Kidney (tissue), 14 donors: ENCODE data around the gene MYT1. TPM values are rescaled to one million over a fixed set of nuclear protein-coding genes. Genes with fewer than 3 reads are reported as not detected.

Source experiments
- DNase-seq, 5 donors: peaks; one replicate each; pipeline ENCODE4 v3.0.0-alpha.2; 2013 to 2020
- FAIRE-seq: peaks from 2 replicates; lab custom pipeline; 2012; peaks lifted over from hg19 to GRCh38; lab: Jason Lieb, UNC
- H3K27ac ChIP-seq, 2 donors: one replicate each; pipeline ENCODE4 v1.7.0; 2013; ENCODE audit warnings: low read depth in 2 of 2, low read length in 2 of 2, inconsistent platforms in 1 of 2
- H3K27me3 ChIP-seq: one replicate; pipeline ENCODE4 v1.7.1; 2013; ENCODE audit warnings: low read length, inconsistent platforms; ENCODE audit not compliant: control insufficient read depth, insufficient read depth
- H3K36me3 ChIP-seq, 3 donors: one replicate each; pipeline versions ENCODE4 v1.7.0 to v1.7.1; 2013; ENCODE audit warnings: low read length in 3 of 3, control low read depth in 1 of 3, inconsistent platforms in 1 of 3; ENCODE audit not compliant: insufficient read depth in 3 of 3, control insufficient read depth in 2 of 3
- H3K4me1 ChIP-seq, 3 donors: one replicate each; pipeline versions ENCODE4 v1.7.0 to v1.7.1; 2013; ENCODE audit warnings: low read length in 3 of 3, inconsistent platforms in 1 of 3, low read depth in 1 of 3; ENCODE audit not compliant: control insufficient read depth in 2 of 3, insufficient read depth in 2 of 3
- H3K4me3 ChIP-seq, 3 donors: one replicate each; pipeline versions ENCODE4 v1.7.0 to v1.8.1; 2013; ENCODE audit warnings: low read length in 3 of 3, control low read depth in 1 of 3, inconsistent platforms in 1 of 3
- H3K9ac ChIP-seq, 3 donors: one replicate each; pipeline versions ENCODE4 v1.7.0 to v1.7.1; 2013; ENCODE audit warnings: low read length in 3 of 3, control low read depth in 1 of 3, inconsistent platforms in 1 of 3
- H3K9me3 ChIP-seq, 3 donors: one replicate each; pipeline versions ENCODE4 v1.7.0 to v1.7.1; 2013; ENCODE audit warnings: low read length in 3 of 3, control low read depth in 1 of 3, inconsistent platforms in 1 of 3; ENCODE audit not compliant: control insufficient read depth in 2 of 3, insufficient read depth in 1 of 3
- intact Hi-C: fragments of 100-400 bp; cut with DNase I; formaldehyde crosslinking; loops from one replicate; pipeline ENCODE4 v1.11.1; 2022
- polyA plus RNA-seq: library from polyadenylated mRNA; stranded (reverse); fragments of 350-450 nt; fragmentation: Illumina TruSeq; extraction: RNeasy Lipid Tissue Mini Kit (QIAGEN cat#74804); gene quantifications from one replicate; pipeline ENCODE4 v1.2.3, GENCODE V29; 2014; ENCODE audit warnings: low read depth, low replicate concordance; ENCODE audit not compliant: insufficient read depth
- total RNA-seq: library from RNA; stranded (reverse); fragmentation: NEBNext Ultra II Directional; extraction: Animal tissue kit (Norgen Biotek cat#: 25700); gene quantifications from one replicate; pipeline ENCODE4 v1.2.1, GENCODE V29; 2021
- TF ChIP-seq, protein P1 (sequence below): IDR thresholded peaks from 3 replicates; pipeline ENCODE4 v1.5.1; 2012; ENCODE audit warnings: mild to moderate bottlenecking, moderate library complexity, borderline replicate concordance; ENCODE audit not compliant: insufficient read depth; ENCODE audit errors: extremely low read depth
- donor health status: control.
- donor health status: control.
- donor health status: control.
- donor health status: control.
- donor health status: control.
- donor health status: DM: yes; HTN: yes; CAD: no.
- donor health status: Normal renal cell carcinoma (clear cell type).

Gene MYT1
- total and polyA plus RNA-seq, 2 donors from 2014 or later, result not detected

GRCh38 chr20:64182146-64182865 lies 18.1 kb downstream of the MYT1 start:
- Histone ChIP-seq H3K27me3 (no peaks in the 10 kb centered on the region), H3K9me3 (no peaks in the 10 kb centered on the region), H3K4me3 (no peak overlapping the region), H3K4me1 (no peaks in the 10 kb centered on the region), H3K9ac (no peak overlapping the region), H3K36me3 (no peaks in the 10 kb centered on the region), H3K27ac (no peak overlapping the region)
- DNase-seq, result peak in 1 of 5 donors; percentile 35
- FAIRE-seq, result no peak
- TF ChIP-seq, protein P1, sequence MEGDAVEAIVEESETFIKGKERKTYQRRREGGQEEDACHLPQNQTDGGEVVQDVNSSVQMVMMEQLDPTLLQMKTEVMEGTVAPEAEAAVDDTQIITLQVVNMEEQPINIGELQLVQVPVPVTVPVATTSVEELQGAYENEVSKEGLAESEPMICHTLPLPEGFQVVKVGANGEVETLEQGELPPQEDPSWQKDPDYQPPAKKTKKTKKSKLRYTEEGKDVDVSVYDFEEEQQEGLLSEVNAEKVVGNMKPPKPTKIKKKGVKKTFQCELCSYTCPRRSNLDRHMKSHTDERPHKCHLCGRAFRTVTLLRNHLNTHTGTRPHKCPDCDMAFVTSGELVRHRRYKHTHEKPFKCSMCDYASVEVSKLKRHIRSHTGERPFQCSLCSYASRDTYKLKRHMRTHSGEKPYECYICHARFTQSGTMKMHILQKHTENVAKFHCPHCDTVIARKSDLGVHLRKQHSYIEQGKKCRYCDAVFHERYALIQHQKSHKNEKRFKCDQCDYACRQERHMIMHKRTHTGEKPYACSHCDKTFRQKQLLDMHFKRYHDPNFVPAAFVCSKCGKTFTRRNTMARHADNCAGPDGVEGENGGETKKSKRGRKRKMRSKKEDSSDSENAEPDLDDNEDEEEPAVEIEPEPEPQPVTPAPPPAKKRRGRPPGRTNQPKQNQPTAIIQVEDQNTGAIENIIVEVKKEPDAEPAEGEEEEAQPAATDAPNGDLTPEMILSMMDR, result no peak
- intact Hi-C loops, result no loop called here

DNA sequence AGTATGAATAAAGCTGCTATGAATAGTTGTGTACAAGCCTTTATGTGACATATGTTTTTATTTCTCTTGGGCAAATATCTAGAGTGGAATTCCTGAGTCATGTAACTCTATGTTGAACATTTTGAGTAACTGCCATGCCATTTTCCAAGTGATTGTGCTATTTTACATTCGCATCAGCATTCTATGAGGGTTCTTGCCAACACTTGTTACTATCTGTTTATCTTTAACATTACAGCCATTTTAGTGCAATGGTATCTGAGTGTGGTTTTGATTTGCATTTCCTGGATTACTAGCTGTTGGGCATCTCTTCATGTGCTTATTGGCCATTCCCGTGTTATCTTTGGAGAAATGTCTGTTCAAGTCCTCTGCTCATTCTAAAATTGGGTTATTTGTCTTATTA lies 19.1 kb downstream of the MYT1 start:
- Histone ChIP-seq H3K9ac (no peak overlapping the region), H3K27me3 (no peaks in the 10 kb centered on the region), H3K4me3 (no peak overlapping the region), H3K4me1 (no peaks in the 10 kb centered on the region), H3K9me3 (no peaks in the 10 kb centered on the region), H3K27ac (no peak overlapping the region), H3K36me3 (no peaks in the 10 kb centered on the region)
- TF ChIP-seq, protein P1, result no peak
- intact Hi-C loops, result no loop called here
- no peak for FAIRE-seq
- DNase-seq, result no peak

DNA sequence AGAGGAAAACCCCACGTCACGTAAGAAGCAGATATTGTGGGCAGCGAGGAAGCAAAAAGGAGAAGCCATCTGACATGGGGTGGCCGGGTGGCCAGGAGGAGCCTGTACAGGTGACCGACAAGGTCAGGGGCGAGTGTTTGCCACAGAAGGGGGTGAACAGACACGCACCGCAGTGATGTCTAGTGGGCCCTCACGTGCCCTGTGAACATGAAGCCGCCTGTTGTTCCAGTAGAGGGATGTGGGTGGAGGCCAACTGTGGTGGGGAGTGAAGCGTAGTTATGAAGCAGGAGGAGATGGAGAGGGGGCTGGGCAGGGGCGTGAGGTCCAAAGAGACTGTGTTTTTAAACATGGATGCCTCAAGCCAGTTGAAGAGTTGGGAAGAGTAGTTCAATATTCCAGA lies 20.5 kb downstream of the MYT1 start:
- no peak for FAIRE-seq
- Histone ChIP-seq H3K9me3 (no peaks in the 10 kb centered on the region), H3K36me3 (no peaks in the 10 kb centered on the region), H3K4me3 (no peak overlapping the region), H3K9ac (no peak overlapping the region), H3K27ac (no peak overlapping the region), H3K4me1 (no peaks in the 10 kb centered on the region), H3K27me3 (no peaks in the 10 kb centered on the region)
- no peak for DNase-seq
- intact Hi-C loops, result no loop called here
- TF ChIP-seq, protein P1, result no peak
